Measurements from ENCODE around the gene TMBIM4.

The TMBIM4 gene

GRCh38 chr12:66107451-66107915 lies 62.3 kb downstream of the TMBIM4 start:
- H3K4me3 Mint-ChIP-seq = no peak overlapping the region
- peaks cover 4% of the 10 kb centered on the region for H3K4me1 Mint-ChIP-seq
- no peak overlapping the region for H3K27ac Mint-ChIP-seq
- H3K9me3 Mint-ChIP-seq = no peaks in the 10 kb centered on the region
- H3K27me3 Mint-ChIP-seq = peaks cover 3% of the 10 kb centered on the region
- H3K36me3 Mint-ChIP-seq = no peaks in the 10 kb centered on the region

GRCh38 chr12:66103016-66103913 lies 66.5 kb downstream of the TMBIM4 start:
- H3K36me3 Mint-ChIP-seq = no peaks in the 10 kb centered on the region
- no peaks in the 10 kb centered on the region for H3K9me3 Mint-ChIP-seq
- peaks cover 4% of the 10 kb centered on the region for H3K4me1 Mint-ChIP-seq
- no peak overlapping the region for H3K4me3 Mint-ChIP-seq
- no peak overlapping the region for H3K27ac Mint-ChIP-seq
- peaks cover 19% of the 10 kb centered on the region for H3K27me3 Mint-ChIP-seq

- no peak overlapping the region for H3K4me3 Mint-ChIP-seq
- H3K27me3 Mint-ChIP-seq = peaks cover 13% of the 10 kb centered on the region
- no peak overlapping the region for H3K27ac Mint-ChIP-seq
- no peaks in the 10 kb centered on the region for H3K4me1 Mint-ChIP-seq
- H3K9me3 Mint-ChIP-seq = no peaks in the 10 kb centered on the region
- H3K36me3 Mint-ChIP-seq = no peaks in the 10 kb centered on the region
These were observed 77.1 kb downstream of the TMBIM4 start for GRCh38 chr12:66092559-66093269.

GRCh38 chr12:66090157-66090556 lies 79.6 kb downstream of the TMBIM4 start:
- Mint-ChIP-seq H3K36me3 (no peaks in the 10 kb centered on the region), H3K27ac (no peak overlapping the region), H3K4me3 (no peak overlapping the region), H3K9me3 (no peaks in the 10 kb centered on the region), H3K4me1 (no peaks in the 10 kb centered on the region), H3K27me3 (peaks cover 14% of the 10 kb centered on the region)

GRCh38 chr12:66087365-66087943 lies 82.3 kb downstream of the TMBIM4 start:
- Mint-ChIP-seq H3K4me1 (no peaks in the 10 kb centered on the region), H3K36me3 (peaks cover 2% of the 10 kb centered on the region), H3K4me3 (no peak overlapping the region), H3K27ac (no peak overlapping the region), H3K9me3 (no peaks in the 10 kb centered on the region), H3K27me3 (peaks cover 12% of the 10 kb centered on the region)

- Mint-ChIP-seq H3K9me3 (no peaks in the 10 kb centered on the region), H3K36me3 (peaks cover 2% of the 10 kb centered on the region), H3K4me1 (no peaks in the 10 kb centered on the region), H3K27ac (no peak overlapping the region), H3K27me3 (peaks cover 16% of the 10 kb centered on the region), H3K4me3 (no peak overlapping the region)
These were observed 83.8 kb downstream of the TMBIM4 start for GRCh38 chr12:66085998-66086397.
